OCI-LY1 (cell line): ENCODE measurements around the gene RETNLB.

Experiments
- CTCF ChIP-seq: fragments of 200-600 bp; sonication (generic), shearing (Covaris generic); IDR thresholded peaks from 2 replicates; pipeline ENCODE4 v1.5.1; 2017; ENCODE audit warnings: mild to moderate bottlenecking, antibody characterized with exemption, low read length, moderate library complexity, mixed read lengths
- EZH2 ChIP-seq: fragments of 200-600 bp; sonication (generic), shearing (Covaris generic); IDR thresholded peaks from 2 replicates; pipeline ENCODE4 v1.8.0; 2017; ENCODE audit warnings: borderline replicate concordance, mixed run types, mild to moderate bottlenecking, antibody characterized with exemption, low read length, moderate library complexity, mixed read lengths

DNA sequence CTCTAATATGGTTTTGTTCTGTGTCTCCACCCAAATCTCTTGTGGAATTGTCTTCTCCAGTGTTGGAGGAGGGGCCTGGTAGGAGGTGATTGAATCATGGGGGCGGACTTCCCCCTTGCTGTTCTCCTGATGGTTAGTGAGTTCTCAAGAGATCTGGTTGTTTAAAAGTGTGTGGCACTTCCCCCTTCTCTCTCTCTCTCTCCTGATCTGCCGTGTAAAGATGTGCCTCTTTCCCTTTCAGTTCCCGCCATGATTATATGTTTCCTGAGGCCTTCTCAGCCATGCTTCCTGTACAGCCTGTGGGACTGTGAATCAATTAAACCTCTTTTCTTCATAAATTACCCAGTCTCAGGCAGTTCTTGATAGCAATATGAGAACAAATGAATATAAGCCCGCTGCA is 33.1 kb downstream of the RETNLB start:
- TF ChIP-seq CTCF (no peak), EZH2 (no peak)
